GM18951 (cell line): ENCODE measurements around the gene HECW1.

Experiments
- POLR2A ChIP-seq: IDR thresholded peaks from 4 replicates; pipeline ENCODE4 v1.6.1; 2011; ENCODE audit warnings: mild to moderate bottlenecking; ENCODE audit not compliant: insufficient read length, insufficient read depth; ENCODE audit errors: extremely low read depth
- in situ Hi-C: fragments of 300-500 bp; cut with MboI; formaldehyde crosslinking; loops from one replicate; pipeline ENCODE4 v1.12.0; 2022; ENCODE audit warnings: low sequenced_read_pairs, mixed read lengths, inconsistent platforms; ENCODE audit not compliant: unreplicated experiment

The HECW1 gene

DNA sequence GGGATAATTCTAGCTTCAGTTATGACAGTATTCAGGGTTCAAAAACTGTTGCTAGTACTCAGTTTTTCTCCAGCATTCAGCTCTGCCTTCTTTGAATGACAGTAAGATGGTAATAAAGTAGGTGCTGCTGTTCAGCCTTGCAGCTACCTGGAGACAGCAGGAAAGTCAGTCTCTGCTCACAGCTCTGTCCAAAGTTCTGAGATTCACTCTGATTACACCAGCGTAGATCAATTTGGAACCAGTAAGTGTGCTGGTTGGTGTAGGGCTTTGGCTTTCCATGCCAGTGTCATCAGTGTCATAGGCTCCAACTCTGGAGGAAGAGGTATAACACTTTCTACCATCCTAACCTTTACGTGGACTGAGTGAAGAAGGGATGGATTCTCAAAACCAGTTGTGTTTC, 496.6 kb downstream of the HECW1 start:
- TF ChIP-seq POLR2A = no peak
- in situ Hi-C loops = no loop called here

DNA sequence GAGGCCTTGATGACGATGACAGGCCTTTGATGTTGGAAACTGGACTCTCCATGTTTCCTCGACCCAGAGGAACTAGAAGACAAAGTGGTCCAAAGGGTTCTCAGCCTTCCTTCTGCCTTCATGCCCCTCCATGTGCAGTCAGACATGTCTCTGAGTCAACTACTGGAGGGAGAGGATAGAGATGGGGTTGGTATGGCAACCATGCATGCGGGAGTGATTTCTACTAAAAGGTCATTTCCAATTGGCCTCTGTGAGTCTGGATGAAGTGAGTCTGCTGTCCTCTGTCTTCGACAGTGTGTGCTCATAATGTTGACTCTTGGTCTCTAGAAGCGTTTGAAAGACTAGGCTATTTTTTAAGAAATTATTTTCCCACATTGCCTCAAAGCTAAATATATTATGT, 499.7 kb downstream of the HECW1 start:
- in situ Hi-C loops = no loop called here
- no peak for TF ChIP-seq POLR2A

DNA sequence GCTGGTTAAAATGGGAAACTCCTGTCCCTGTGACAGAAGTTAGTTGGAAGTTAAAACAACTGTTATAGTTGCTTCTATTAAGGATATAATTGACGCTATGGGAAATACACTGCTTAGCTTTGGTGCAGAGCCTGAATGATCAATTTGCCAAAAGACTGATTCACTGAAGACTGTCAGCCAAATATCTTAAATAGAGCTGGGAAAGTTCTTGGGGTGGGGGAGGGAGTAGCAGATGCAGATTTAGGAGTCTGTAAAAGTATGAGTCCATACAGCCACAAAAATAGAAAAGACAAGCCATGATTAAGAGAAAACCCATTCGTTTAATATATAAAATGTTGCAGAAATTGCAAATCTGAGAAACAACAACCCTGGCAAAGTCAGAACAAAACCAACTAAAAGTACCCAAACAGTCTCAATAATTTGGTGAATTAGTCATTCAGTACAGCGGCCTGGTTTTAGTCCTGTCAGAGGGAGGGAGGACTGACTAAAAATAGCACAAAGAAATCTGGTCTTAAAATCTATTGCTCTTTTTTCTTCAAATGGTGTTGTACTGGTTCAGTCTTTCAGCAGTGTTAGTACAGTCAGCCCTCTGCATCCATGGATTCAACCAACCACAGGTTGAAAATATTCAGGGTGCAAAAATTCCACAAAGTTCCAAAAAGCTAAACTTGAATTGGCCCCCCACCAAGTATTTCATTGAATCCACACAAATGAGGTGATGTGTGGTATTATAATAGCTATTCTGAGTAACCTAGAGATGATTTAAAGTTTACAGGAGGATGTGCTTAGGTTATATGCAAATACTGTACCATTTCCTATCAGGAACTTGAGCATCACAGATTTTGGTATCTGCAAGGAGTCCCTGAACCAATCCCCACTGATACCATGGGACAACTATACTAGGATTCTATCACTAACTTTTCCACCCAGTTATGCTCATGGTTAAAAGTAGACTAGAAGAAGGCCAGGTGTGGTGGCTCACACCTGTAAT, 500.4 kb downstream of the HECW1 start:
- in situ Hi-C loops = no loop called here
- no peak for TF ChIP-seq POLR2A
